HFF-Myc (cell line): ENCODE results near the gene PBX2.

Experiments
- DNase-seq: peaks from one replicate; pipeline ENCODE4 v3.0.0-alpha.2; 2011; ENCODE audit warnings: low read depth; ENCODE audit errors: extremely low read depth
- H3K4me3 ChIP-seq: replicated peaks from 2 replicates; pipeline ENCODE4 v1.5.1; 2011; ENCODE audit warnings: low read depth, mild to moderate bottlenecking, control low read depth, low read length
- CTCF ChIP-seq: IDR thresholded peaks from 2 replicates; pipeline ENCODE4 v1.5.1; 2012; ENCODE audit warnings: mild to moderate bottlenecking, low read depth, low read length, control low read depth; ENCODE audit errors: missing control alignments

PBX2 gene

GRCh38 chr6:32152769-32153563, 37.0 kb downstream of the PBX2 start:
- DNase-seq: no peak
- peak overlapping the region; percentile 96 for H3K4me3 ChIP-seq

GRCh38 chr6:32151863-32152768, 37.9 kb downstream of the PBX2 start, which contains the start of gene PRRT1:
PRRT1 (minus strand) TSS chr6:32151939; CDS start chr6:32151827, 112 bp downstream.
- H3K4me3 ChIP-seq: peak within 1 kb of the TSS; percentile 96
- no peak for DNase-seq
- TF ChIP-seq CTCF: no peak

More at GRCh38 chr6:32152769-32153563, 37.0 kb downstream of the PBX2 start:
- TF ChIP-seq CTCF: no peak

GRCh38 chr6:32151181-32151862, 38.7 kb downstream of the PBX2 start:
- no peak for TF ChIP-seq CTCF
- DNase-seq: no peak
- H3K4me3 ChIP-seq: peak overlapping the region; percentile 96

- TF ChIP-seq CTCF: no peak
- no peak for DNase-seq
- H3K4me3 ChIP-seq: no peak overlapping the region
Measured at GRCh38 chr6:32149932-32150870, 39.8 kb downstream of the PBX2 start.

GRCh38 chr6:32149092-32149755, 40.8 kb downstream of the PBX2 start:
- no peak overlapping the region for H3K4me3 ChIP-seq
- no peak for TF ChIP-seq CTCF
- DNase-seq: no peak
